ENCODE results near the gene DENND1A. TPM values are rescaled to one million over a fixed set of nuclear protein-coding genes. Genes with fewer than 3 reads are reported as not detected.

The DENND1A gene
- total RNA-seq, 1 experiment from 2014 or later, result 20.6 TPM

- peak; percentile 20 for DNase-seq (ENCODE audit: low read depth)
Measured at GRCh38 chr9:123727332-123727731, 202.6 kb downstream of the DENND1A start.

DNA sequence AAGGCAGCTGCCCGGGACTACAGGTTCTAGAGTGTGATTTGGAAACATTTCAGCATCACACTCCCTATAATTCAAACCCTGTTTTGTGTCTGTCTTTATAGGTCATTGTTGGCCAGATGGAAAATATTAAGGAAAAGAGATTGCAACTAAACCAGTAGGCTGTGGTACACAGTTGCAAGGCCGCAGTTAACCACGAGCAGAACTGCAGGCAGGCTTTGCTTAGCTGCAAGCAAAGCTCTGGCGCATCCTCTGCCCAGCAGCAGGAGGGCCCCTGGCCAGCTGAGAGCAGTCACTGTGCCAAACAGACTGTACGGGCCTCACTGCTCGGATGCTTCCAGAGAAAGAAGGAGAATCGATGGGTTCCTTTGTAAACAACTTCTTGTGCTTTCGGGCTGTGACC is 204.5 kb downstream of the DENND1A start:
- peak; percentile 5 for DNase-seq (ENCODE audit: low read depth)

GRCh38 chr9:123724211-123724796 is 205.6 kb downstream of the DENND1A start:
- peak; percentile 22 for DNase-seq (ENCODE audit: low read depth)

DNA sequence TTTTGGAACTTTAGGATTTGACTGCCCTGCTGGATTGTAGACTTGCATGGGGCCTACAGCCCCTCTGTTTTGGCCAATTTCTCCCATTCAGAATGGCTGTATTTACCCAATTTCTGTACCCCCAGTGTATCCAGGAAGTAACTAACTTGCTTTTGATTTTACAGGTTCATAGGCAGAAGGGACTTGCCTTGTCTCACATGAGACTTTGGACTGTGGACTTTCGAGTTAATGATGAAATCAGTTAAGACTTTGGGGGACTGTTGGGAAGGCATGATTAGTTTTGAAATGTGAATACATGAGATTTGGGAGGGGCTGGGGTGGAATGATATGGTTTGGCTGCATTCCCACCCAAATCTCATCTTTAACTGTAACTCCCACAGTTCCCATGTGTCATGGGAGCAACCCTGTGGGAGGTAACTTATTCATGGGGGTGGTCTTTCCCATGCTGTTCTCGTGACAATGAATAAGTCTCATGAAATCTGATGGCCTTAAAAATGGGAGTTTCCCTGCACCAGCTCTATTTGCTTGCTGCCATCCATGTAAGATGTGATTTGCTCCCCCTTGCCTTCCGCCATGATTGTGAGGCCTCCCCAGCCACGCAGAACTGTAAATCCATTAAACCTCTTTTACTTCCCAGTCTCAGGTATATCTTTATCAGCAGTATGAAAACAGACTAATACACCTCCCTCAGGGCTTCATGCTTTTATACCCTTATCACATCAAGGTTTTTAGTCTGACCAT is 206.6 kb downstream of the DENND1A start:
- no peak for DNase-seq (ENCODE audit: low read depth)

- DNase-seq (ENCODE audit: low read depth), result no peak
Measured at GRCh38 chr9:123722378-123722777, 207.5 kb downstream of the DENND1A start.

GRCh38 chr9:123718188-123718587 is 211.7 kb downstream of the DENND1A start:
- no peak for DNase-seq (ENCODE audit: low read depth)

- DNase-seq (ENCODE audit: low read depth), result no peak
Measured at GRCh38 chr9:123717581-123718175, 212.2 kb downstream of the DENND1A start.

GRCh38 chr9:123716339-123716945 is 213.5 kb downstream of the DENND1A start:
- DNase-seq (ENCODE audit: low read depth), result no peak

DNA sequence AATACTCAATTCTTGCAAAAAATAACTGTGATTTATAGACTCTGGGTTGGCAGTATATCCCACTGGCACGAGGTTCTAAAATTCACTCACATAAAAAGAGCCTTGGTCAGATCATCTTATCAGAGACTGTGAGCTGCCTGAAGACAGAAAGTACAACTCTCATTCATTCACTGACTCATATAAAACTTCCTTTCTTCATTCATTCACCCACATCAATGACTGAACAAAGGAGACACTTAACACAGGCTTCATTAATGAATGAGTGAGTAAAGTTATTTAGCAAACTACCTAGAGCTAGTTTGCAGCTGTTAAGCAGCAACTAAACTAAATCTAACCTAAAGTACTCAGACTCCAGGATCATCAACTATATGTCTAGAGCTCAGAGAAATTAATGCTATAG is 214.7 kb downstream of the DENND1A start:
- no peak for DNase-seq (ENCODE audit: low read depth)

- DNase-seq (ENCODE audit: low read depth), result no peak
Measured at GRCh38 chr9:123713282-123713681, 216.6 kb downstream of the DENND1A start.

GRCh38 chr9:123712399-123712798 is 217.5 kb downstream of the DENND1A start:
- no peak for DNase-seq (ENCODE audit: low read depth)

DNA sequence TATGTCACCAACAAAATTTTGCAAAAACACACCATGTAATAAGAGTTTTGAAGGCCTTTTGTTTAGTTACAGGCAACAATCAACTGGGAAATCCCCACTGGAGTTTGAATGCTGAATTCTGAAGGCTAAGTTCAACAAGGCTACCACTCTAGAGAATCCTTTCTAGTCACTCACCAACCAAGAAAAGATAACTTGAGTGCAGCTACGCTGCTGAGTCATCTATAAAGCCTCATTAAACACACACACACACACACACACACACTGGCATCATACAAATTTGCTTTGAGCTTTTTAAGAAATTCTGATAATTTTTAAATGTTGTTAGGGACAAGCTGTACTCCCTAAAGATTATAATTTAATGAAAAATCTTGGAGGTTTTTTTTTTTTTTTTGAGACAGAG is 219.6 kb downstream of the DENND1A start:
- DNase-seq (ENCODE audit: low read depth), result peak; percentile 58

- no peak for DNase-seq (ENCODE audit: low read depth)
Measured at GRCh38 chr9:123702483-123702882, 227.4 kb downstream of the DENND1A start.

GRCh38 chr9:123697686-123698085 is 232.2 kb downstream of the DENND1A start:
- DNase-seq (ENCODE audit: low read depth), result no peak

DNA sequence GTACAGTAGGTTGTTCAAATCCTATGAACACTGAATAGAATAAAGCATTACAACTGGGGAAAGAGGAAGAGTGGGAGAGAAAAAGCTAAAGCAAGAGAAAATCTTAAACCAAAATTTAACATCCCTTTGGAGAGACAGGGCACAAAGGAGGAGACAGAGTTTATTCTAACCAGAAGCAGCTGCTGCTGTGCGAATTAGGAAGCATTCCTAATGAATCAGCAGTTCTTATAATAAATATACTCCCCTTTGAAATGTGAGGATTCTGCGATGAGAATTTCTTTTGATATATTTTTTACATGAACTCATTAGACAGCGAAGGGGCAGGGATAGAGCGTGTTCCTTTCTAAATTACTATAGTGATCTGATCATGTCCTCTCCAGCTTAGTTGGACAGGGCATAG is 233.4 kb downstream of the DENND1A start:
- peak; percentile 28 for DNase-seq (ENCODE audit: low read depth)

- DNase-seq (ENCODE audit: low read depth), result no peak
Measured at GRCh38 chr9:123695386-123695785, 234.5 kb downstream of the DENND1A start.

DNA sequence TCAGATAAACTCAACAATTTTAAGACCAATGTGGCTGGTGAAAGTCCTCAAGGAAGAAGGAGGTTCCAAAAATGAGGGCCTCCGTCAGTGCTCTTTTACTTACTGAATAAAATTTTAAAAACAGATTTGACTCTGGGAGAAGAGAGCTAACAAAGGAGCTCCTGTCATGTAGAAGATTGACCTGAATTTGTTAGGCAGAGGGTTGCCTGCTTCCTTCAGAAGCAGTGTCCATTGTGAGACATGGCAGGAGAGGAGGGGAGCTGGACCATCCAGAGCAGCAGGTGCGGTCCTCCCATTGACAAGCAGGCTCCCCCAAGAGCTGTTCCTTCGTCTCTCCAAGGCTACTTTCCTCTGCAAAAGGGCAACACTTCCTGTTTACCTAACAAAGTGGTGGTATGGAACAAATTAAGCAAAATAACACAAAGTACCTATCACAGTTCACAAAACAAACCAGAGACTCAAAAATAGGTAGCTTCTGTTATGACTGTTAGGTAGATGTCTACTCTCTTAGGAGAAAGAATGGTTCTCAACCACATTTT is 238.1 kb downstream of the DENND1A start:
- no peak for DNase-seq (ENCODE audit: low read depth)

DNA sequence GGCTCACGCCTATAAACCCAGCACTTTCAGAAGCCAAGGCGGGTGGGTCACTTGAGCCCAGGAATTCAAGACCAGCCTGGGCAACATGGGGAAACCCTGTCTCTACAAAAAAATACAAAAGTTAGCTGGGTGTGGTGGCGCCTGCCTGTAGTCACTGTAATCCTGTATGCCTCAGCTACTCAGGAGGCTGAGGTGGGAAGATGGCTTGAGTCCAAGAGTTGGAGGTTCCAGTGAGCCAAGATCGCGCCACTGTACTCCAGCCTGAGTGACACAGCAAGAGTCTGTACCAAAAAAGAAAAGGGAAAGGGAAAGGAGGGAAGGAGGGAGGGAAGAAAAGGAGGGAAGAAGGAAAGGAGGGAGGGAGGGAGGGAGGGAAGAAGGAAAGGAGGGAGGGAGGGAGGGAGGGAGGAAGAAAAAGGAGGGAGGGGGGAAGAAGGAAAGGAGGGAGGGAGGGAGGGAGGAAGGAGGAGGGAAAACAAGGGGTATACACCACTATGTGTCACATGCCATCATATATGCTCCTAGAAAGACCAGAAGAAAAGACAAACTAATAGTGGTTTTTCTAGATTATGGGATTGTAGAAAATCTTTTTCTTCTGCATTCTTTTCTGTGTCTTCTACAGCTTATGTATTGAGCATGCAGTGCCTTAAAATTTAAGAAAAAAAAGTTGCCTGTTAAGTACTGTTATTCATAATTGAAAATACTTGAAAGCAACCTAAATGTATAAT is 240.1 kb downstream of the DENND1A start:
- no peak for DNase-seq (ENCODE audit: low read depth)

GRCh38 chr9:123687246-123687751 is 242.6 kb downstream of the DENND1A start:
- DNase-seq (ENCODE audit: low read depth), result no peak

DNA sequence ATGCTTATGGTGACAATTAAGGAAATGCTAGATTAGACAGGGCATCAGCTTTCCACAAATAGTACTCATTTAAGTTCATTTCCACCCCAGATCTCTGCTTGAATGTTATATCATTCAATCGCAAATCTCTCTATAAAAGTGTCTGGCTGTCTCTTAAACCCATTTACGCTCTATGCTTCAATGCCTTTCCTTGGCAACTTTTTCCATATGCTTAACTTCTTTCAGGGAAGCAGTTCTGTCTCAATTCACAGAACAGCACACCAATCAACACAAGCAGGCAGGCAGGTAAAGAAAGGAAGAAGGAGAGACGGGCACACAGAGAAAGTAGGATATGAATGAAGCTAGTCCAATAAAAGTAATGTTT is 243.1 kb downstream of the DENND1A start:
- no peak for DNase-seq (ENCODE audit: low read depth)

DNA sequence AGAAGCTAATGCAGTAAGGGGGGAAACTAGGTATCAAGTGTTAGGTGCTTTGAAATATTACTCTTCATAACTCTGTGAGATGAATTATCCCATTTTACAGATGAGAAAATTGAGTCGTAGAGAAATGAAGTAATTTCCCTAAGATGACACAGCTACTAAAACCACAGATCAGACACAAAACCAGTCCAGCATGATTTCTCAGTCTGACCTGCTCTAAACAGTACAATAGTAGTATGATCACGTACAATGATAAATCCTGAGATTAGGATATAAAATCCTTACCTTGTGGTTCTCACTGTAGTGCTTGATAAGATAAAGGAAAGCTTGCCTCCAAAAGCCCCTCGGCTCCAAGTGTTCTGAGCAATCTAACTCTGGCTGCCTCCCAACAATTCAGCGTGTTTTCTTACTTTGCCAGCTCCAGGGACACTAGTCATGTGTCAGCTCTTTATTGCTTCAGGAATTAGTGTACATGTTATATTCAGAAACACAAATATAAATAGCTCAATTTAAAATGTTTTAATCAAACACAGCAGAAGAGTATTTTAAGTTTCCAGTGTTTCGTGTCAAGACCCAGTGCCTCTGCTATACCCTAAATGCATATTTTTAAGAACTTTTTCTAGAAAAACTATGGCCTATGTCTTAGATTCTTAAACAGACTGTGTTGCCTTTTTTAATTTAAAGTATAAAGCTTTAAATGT is 243.6 kb downstream of the DENND1A start:
- no peak for DNase-seq (ENCODE audit: low read depth)
